Tibial artery (tissue), 4 donors: ENCODE results near the gene RACK1.
"Not testable (repeated sequence)": the region's sequence is repeated elsewhere in the genome, so short reads cannot be mapped to it uniquely, and the experiment has no call there.

Experiments
- DNase-seq, 2 donors: peaks; one replicate each; pipeline ENCODE4 v3.0.0-alpha.2; 2019
- H3K27ac ChIP-seq, 2 donors: fragments of 200-600 bp; sonication (generic) in 1 of 2; 1 replicate in 1 of 2; 2 replicates in 1 of 2; pipeline ENCODE4 v1.5.1; 2018 to 2019; ENCODE audit warnings: mild to moderate bottlenecking in 1 of 2
- H3K27me3 ChIP-seq, 2 donors: fragments of 200-600 bp; sonication (generic) in 1 of 2; one replicate each; pipeline versions ENCODE4 v1.5.1 to v1.6.0; 2016 to 2019
- H3K36me3 ChIP-seq, 3 donors: fragments of 200-600 bp; sonication (generic) in 2 of 3; one replicate each; pipeline ENCODE4 v1.5.1; 2016 to 2019; ENCODE audit warnings: mild to moderate bottlenecking in 2 of 3
- H3K4me1 ChIP-seq, 4 donors: fragments of 200-600 bp; sonication (generic) in 2 of 4; 1 replicate in 3 of 4; 2 replicates in 1 of 4; pipeline ENCODE4 v1.5.1; 2016 to 2019
- H3K4me3 ChIP-seq, 2 donors: fragments of 200-600 bp; sonication (generic) in 1 of 2; 1 replicate in 1 of 2; 2 replicates in 1 of 2; pipeline ENCODE4 v1.5.1; 2018 to 2019; ENCODE audit warnings: mild to moderate bottlenecking in 2 of 2
- H3K9me3 ChIP-seq, 3 donors: fragments of 200-600 bp; sonication (generic) in 1 of 3; one replicate each; pipeline ENCODE4 v1.5.1; 2016 to 2019
- intact Hi-C: fragments of 100-400 bp; cut with DNase I; formaldehyde crosslinking; loops from one replicate; pipeline ENCODE4 v1.15.0; 2023; ENCODE audit warnings: low total_unique reads
- TF ChIP-seq, protein P1 (sequence below), 2 experiments: fragments of 200-600 bp in 1 of 2; fragments of 450-650 bp in 1 of 2; IDR thresholded peaks; one replicate each; pipeline ENCODE4 v1.5.1; 2017 to 2019; ENCODE audit warnings: antibody characterized with exemption in 2 of 2, mild to moderate bottlenecking in 1 of 2, moderate library complexity in 1 of 2

The RACK1 gene

GRCh38 chr5:181243564-181244343 lies at the start of gene RACK1:
Gene RACK1 (minus strand): TSS chr5:181243906. CDS start chr5:181243800, 106 bp downstream.
- H3K4me3 ChIP-seq = peak within 1 kb of the TSS; percentile 64 to 68
- TF ChIP-seq, protein P1, sequence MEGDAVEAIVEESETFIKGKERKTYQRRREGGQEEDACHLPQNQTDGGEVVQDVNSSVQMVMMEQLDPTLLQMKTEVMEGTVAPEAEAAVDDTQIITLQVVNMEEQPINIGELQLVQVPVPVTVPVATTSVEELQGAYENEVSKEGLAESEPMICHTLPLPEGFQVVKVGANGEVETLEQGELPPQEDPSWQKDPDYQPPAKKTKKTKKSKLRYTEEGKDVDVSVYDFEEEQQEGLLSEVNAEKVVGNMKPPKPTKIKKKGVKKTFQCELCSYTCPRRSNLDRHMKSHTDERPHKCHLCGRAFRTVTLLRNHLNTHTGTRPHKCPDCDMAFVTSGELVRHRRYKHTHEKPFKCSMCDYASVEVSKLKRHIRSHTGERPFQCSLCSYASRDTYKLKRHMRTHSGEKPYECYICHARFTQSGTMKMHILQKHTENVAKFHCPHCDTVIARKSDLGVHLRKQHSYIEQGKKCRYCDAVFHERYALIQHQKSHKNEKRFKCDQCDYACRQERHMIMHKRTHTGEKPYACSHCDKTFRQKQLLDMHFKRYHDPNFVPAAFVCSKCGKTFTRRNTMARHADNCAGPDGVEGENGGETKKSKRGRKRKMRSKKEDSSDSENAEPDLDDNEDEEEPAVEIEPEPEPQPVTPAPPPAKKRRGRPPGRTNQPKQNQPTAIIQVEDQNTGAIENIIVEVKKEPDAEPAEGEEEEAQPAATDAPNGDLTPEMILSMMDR (IDR thresholded peaks at IDR 0.05) = no peak
- intact Hi-C loops = no loop called here
- H3K4me1 ChIP-seq = peaks cover 0 to 67% (median 56%) of the 10 kb centered on the region in 4 donors
- no peaks in the 10 kb centered on the region for H3K27me3 ChIP-seq
- DNase-seq = peak; percentile 90 to 92
- H3K36me3 ChIP-seq = peaks cover 33 to 36% (median 35%) of the 10 kb centered on the region in 3 donors
- peak within 1 kb of the TSS; percentile 94 to 96 for H3K27ac ChIP-seq
- no peaks in the 10 kb centered on the region for H3K9me3 ChIP-seq

GRCh38 chr5:181287331-181287730 lies 43.6 kb upstream of the RACK1 start:
- H3K36me3 ChIP-seq, H3K27ac ChIP-seq, H3K4me3 ChIP-seq, intact Hi-C loops, DNase-seq, H3K27me3 ChIP-seq, H3K9me3 ChIP-seq, H3K4me1 ChIP-seq: not testable (repeated sequence)

DNA sequence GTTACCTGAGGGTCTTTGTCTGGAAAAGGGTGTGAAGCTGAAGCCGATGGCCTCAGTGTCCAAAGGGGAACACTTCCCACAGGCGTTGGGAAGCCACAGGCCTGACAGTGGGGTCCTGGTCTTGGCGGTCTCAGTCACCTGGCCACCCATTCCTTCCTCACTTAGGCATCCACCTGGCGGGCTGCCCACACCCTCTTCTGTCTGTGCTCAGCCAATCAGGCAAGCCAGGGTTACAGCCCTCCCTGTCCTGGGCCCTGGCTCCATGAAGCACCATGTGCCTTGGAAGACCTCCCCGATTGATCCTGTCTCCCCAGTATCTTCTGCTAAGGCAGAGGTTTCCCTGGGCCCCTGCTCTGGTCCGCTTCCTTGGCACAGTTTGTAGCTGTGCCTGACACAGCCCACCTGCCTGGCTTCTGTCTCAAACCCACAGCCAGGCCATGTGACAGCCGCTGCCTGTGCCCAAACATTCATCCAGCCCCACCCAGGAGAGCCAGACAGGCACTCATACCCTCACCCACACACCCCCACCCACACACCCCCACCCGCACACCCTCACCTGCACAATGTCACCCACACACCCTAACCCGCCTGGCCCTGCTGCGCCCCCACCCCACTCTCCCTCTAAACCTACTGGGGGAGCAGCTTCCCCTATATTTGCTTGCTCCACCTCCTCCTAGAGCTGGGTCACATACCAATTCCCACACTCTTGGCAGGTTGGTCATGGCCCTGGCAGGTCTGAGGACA lies 42.4 kb upstream of the RACK1 start:
- intact Hi-C loops, H3K4me3 ChIP-seq, DNase-seq, H3K9me3 ChIP-seq, H3K4me1 ChIP-seq, H3K27ac ChIP-seq, H3K36me3 ChIP-seq, H3K27me3 ChIP-seq: not testable (repeated sequence)

DNA sequence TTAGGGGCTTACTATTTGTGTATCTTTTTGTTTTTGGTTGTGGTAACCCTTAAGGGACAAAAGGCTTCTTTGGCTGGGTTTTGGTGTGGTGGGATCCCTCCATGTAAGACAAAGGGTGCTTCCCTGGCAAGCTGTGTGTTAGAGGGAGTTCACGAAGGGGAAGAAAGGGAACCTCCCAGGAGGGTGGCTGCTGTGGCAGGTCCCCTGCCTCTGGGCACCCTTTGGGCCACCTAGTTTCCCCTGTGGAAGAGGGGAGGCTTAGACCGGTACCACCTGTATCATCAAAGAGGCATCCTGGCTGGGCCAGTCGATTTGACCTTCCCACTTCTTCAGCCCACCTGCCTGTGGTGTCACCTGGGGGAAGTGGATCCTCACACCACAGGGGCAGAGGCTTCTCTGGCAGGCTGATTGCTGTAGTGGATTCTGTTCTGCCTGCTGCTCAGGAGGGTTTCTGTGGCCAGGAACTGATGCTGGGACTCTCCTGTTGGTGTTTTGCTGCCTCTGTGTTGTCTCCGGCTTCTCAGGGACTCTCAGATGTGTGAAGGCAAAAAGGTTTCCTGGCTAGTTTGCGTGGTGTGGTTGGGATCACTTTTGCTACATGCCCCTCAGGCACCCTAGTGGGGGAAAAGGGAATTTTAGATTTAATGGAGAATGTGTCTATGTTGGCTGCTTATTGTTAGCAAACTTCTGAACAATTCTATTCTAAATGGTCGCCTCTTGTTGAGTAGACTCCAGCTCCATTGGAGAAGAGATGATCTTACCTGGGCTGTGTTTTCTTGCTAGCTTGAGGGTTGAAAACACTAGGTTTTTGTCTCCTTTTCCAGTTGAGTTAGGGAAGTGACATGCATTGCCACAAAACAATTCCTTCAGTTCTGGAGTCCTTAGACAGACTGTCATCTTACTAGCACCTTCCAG lies 40.4 kb upstream of the RACK1 start:
- H3K27me3 ChIP-seq, H3K4me1 ChIP-seq, H3K4me3 ChIP-seq, H3K27ac ChIP-seq, intact Hi-C loops, DNase-seq, H3K36me3 ChIP-seq, H3K9me3 ChIP-seq: not testable (repeated sequence)

DNA sequence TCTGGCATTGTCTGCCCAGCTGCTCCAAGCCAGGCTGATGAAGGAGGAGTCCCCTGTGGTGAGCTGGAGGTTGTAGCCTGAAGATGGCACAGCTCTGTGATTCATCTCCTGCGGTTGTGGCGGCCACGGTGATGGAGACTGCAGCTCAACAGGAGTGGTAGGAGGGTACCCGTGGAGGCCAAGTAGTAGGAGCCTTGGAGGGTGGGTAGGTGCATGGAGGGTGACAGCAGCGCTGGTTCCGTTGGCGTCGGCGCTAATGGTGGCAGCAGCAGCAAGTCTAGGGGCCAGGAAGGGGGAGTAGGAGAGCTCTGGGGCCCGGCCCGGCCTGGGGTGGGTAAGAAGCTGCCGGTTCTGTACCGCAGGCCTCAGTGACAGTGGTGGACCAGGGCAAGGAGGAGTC lies 39.6 kb upstream of the RACK1 start:
- DNase-seq = no peak
- Histone ChIP-seq H3K27ac (no peak overlapping the region), H3K9me3 (no peaks in the 10 kb centered on the region), H3K4me3 (no peak overlapping the region), H3K36me3 (no peaks in the 10 kb centered on the region), H3K27me3 (no peaks in the 10 kb centered on the region), H3K4me1 (no peaks in the 10 kb centered on the region)
- TF ChIP-seq, protein P1 (IDR thresholded peaks at IDR 0.05) = no peak
- intact Hi-C loops = no loop called here

DNA sequence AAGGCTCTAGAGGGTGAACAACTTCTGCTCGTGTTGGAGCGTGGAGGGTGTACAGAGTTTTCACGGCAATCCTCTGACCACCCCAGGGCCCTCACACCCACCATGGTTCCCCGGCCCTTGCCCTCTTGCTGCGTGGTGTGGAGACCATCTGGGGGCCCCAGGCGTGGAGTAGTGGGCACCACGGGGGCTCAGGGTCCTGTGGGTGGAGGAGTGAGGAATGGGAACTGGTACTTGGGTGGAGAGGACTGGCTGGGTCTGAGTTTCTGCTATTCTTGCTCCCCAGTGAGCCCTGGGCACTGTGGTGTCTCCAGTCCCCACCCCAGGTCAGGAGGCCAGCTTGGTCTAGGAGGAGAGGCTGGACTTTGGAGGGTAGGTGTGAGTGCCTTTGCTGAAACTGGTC lies 39.2 kb upstream of the RACK1 start:
- intact Hi-C loops = no loop called here
- no peak for DNase-seq
- no peaks in the 10 kb centered on the region for H3K27me3 ChIP-seq
- no peaks in the 10 kb centered on the region for H3K9me3 ChIP-seq
- no peak overlapping the region for H3K27ac ChIP-seq
- no peaks in the 10 kb centered on the region for H3K4me1 ChIP-seq
- TF ChIP-seq, protein P1 (IDR thresholded peaks at IDR 0.05) = no peak
- no peaks in the 10 kb centered on the region for H3K36me3 ChIP-seq
- no peak overlapping the region for H3K4me3 ChIP-seq

DNA sequence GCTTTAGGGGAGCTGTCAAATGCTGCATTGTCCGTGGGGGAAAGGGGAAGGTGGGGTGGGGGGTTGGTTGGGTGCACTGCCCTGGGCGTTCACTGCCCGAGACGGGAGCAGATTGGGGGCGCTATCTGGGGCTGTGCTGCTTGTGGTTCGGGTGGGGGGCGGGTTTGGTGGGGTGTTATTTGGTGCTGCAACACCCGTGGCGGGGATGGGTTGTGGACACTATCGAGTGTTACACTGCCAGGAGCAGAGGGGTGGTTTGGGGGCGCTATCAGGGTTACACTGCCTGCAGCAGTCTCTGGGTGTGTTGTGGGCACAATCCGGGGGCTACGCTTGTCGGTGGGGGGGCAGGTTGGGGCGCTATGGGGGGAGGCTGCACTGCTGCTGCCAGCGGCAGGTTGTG lies 38.7 kb upstream of the RACK1 start:
- H3K4me1 ChIP-seq, H3K27me3 ChIP-seq, H3K4me3 ChIP-seq, H3K9me3 ChIP-seq, DNase-seq, H3K27ac ChIP-seq, H3K36me3 ChIP-seq, intact Hi-C loops: not testable (repeated sequence)
